Measurements from ENCODE around the gene SMG6. TPM values are rescaled to one million over a fixed set of nuclear protein-coding genes. Genes with fewer than 3 reads are reported as not detected.
A peak's percentile ranks its signal among the peaks of the same experiment; 100 is the strongest.

The SMG6 gene
- total RNA-seq, 8 experiments from 2014 or later: 18.5 to 54.9 (median 30.6) TPM

DNA sequence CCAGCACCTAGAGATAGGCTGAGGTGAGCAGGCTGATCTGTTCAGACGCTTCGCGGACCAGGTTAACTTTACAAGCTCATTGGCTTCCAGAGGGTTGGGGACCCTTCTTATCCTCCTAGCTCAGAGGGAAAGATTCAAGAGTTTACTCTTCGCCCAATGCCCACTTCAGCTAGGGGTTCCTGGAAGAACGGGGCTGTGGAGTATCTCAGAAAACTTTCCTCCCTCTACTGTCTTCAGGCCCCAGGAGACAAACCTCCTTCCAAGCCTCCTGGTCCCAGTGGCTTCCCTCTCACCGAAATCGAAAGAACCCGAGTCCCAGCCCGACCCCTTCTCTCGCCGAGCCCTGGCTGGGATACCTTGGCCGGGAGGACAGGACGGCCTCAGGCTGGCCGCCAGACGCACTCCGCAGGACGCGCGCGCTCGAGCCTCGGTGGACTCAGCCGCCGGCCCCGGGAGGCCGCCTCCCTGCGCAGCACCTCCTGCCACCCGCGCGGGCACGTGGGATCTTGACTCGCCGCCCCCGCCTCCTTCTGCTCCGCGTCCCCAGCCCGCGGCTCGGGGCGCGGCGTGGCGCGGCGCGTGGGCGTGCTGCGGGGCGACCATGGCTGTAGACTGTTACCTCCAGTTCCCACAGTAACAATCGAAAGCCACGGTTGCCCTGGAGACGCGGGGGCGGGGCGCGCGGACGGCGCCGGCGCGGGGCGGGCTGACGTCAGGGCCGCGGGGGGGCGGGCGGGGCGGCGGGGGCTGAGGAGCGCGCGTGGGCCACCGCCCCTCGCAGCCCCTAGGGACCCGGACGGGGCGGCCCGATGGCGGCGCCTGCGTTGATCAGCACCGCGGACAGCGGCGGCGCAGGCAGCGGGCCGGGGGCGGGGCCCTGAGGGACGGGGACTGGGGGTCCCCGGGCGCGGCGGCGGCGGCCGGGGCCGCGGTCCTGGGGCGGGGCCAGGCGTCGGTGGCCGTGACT is 254.0 kb downstream of the SMG6 start:
- WGBS, 10 experiments: 0 to 20% (median 6%) methylated on average over 1 to 7 of the region's 104 CpGs; no CpG with 5 or more reads in 6 of the 10 experiments
- in situ Hi-C loops (cut with MboI; ENCODE audit: low pct_unique_long_range_greater_than_20kb in 2 of 9, low sequenced_read_pairs in 9 of 9, unreplicated experiment in 9 of 9): loop anchor here in 8 of 9 experiments (10.0 to 25.0 kb wide), 4 partner anchors 137 to 337 kb away; partner anchors contain the start of genes TLCD2 (in 4 of the 8) and WDR81 (in 4 of the 8)
- peaks cover 7 to 10% of the 10 kb centered on the region in 2 donors for H3K4me1 ChIP-seq (replicated peaks in 1 of 2)
- peak; percentile 44 to 71 (median 64) for ATAC-seq (replicated peaks in 6 of 8)
- peak overlapping the region; percentile 46 to 88 (median 51) for H3K4me3 ChIP-seq
- H3K27ac ChIP-seq: peak overlapping the region; percentile 76 to 85

GRCh38 chr17:2048805-2049204 is 254.8 kb downstream of the SMG6 start:
- Histone ChIP-seq H3K4me3 (peak overlapping the region; percentile 46 to 88 (median 51)), H3K4me1 (replicated peaks in 1 of 2) (peaks cover 7 to 8% of the 10 kb centered on the region in 2 donors), H3K27ac (no peak overlapping the region)
- WGBS, 10 experiments: 0 to 20% methylated on average over 1 to 2 of the region's 9 CpGs; no CpG with 5 or more reads in 8 of the 10 experiments
- in situ Hi-C loops (cut with MboI; ENCODE audit: low pct_unique_long_range_greater_than_20kb in 2 of 9, low sequenced_read_pairs in 9 of 9, unreplicated experiment in 9 of 9): loop anchor here in 6 of 9 experiments (25.0 kb wide), 2 partner anchors 137 to 337 kb away; partner anchors contain the start of genes TLCD2 (in 4 of the 6) and WDR81 (in 4 of the 6)
- ATAC-seq (replicated peaks in 6 of 8): no peak

GRCh38 chr17:2047590-2047989 is 256.0 kb downstream of the SMG6 start:
- Histone ChIP-seq H3K4me1 (replicated peaks in 1 of 2) (peaks cover 14 to 17% of the 10 kb centered on the region in 2 donors), H3K4me3 (no peak overlapping the region), H3K27ac (no peak overlapping the region)
- WGBS, 10 experiments: 60 to 93% (median 83%) methylated on average over 2 to 6 of the region's 6 CpGs; no CpG with 5 or more reads in 3 of the 10 experiments
- in situ Hi-C loops (cut with MboI; ENCODE audit: low pct_unique_long_range_greater_than_20kb in 2 of 9, low sequenced_read_pairs in 9 of 9, unreplicated experiment in 9 of 9): loop anchor here in 6 of 9 experiments (25.0 kb wide), 2 partner anchors 135 to 335 kb away; partner anchors contain the start of genes TLCD2 (in 4 of the 6) and WDR81 (in 4 of the 6)
- no peak for ATAC-seq (replicated peaks in 6 of 8)

GRCh38 chr17:2044263-2044894 is 259.2 kb downstream of the SMG6 start:
- H3K27ac ChIP-seq: no peak overlapping the region
- no peak overlapping the region for H3K4me3 ChIP-seq
- in situ Hi-C loops (cut with MboI; ENCODE audit: low pct_unique_long_range_greater_than_20kb in 2 of 9, low sequenced_read_pairs in 9 of 9, unreplicated experiment in 9 of 9): loop anchor here in 6 of 9 experiments (25.0 kb wide), 2 partner anchors 132 to 332 kb away; partner anchors contain the start of genes TLCD2 (in 4 of the 6) and WDR81 (in 4 of the 6)
- H3K4me1 ChIP-seq (replicated peaks in 1 of 2): peaks cover 19 to 25% of the 10 kb centered on the region in 2 donors
- ATAC-seq (replicated peaks in 6 of 8): no peak
- WGBS, 10 experiments: 80 to 100% (median 97%) methylated on average over 1 to 3 of the region's 5 CpGs; no CpG with 5 or more reads in 5 of the 10 experiments

DNA sequence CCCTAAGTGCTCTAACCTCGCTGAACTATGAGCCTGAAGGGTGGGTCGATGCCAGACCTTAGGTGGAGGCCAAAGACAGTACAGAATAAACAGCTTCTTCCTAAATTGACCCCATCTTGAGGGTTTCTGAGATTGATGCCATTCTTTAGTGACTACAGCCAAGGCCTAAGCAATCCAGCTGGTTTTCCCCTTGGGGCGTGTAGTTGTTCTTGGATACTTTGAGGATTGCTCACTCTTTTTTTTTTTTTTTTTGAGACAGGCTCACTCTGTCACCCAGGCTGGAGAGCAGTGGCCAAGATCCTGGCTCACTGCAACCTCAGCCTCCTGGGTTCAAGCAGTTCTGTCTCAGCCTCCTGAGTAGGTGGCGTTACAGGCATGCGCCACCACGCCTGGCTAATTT is 259.8 kb downstream of the SMG6 start:
- no peak overlapping the region for H3K4me3 ChIP-seq
- WGBS, 10 experiments: 50 to 100% (median 100%) methylated on average over 1 to 6 of the region's 6 CpGs; no CpG with 5 or more reads in 1 of the 10 experiments
- in situ Hi-C loops (cut with MboI; ENCODE audit: low pct_unique_long_range_greater_than_20kb in 2 of 9, low sequenced_read_pairs in 9 of 9, unreplicated experiment in 9 of 9): loop anchor here in 6 of 9 experiments (25.0 kb wide), 2 partner anchors 131 to 331 kb away; partner anchors contain the start of genes TLCD2 (in 4 of the 6) and WDR81 (in 4 of the 6)
- H3K27ac ChIP-seq: no peak overlapping the region
- ATAC-seq (replicated peaks in 6 of 8): no peak
- H3K4me1 ChIP-seq (replicated peaks in 1 of 2): peaks cover 14 to 22% of the 10 kb centered on the region in 2 donors

DNA sequence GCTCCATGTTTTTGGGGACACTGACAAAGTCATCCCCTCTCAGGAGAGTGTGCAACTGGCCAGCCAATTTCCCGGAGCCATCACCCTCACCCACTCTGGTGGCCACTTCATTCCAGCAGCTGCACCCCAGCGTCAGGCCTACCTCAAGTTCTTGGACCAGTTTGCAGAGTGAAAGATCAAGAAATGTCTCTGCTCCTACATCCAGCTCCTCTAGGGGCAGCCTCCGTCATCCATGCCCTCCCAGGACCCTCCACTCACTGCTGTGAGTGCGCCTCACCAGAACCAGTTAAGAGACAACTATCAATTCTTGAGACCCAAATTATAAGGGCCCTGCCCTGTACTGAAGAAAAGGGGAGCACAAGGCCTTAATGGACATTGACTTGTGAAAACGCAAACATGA is 260.7 kb downstream of the SMG6 start:
- H3K27ac ChIP-seq: peak overlapping the region; percentile 91 to 94
- in situ Hi-C loops (cut with MboI; ENCODE audit: low pct_unique_long_range_greater_than_20kb in 2 of 9, low sequenced_read_pairs in 9 of 9, unreplicated experiment in 9 of 9): loop anchor here in 6 of 9 experiments (25.0 kb wide), 2 partner anchors 131 to 331 kb away; partner anchors contain the start of genes TLCD2 (in 4 of the 6) and WDR81 (in 4 of the 6)
- peak overlapping the region; percentile 59 to 80 (median 74) for H3K4me3 ChIP-seq
- peaks cover 11 to 18% of the 10 kb centered on the region in 2 donors for H3K4me1 ChIP-seq (replicated peaks in 1 of 2)
- WGBS, 10 experiments: 70 to 100% (median 97%) methylated on average over 1 to 4 of the region's 5 CpGs; no CpG with 5 or more reads in 4 of the 10 experiments
- ATAC-seq (replicated peaks in 6 of 8): no peak

- 0 to 21% (median 1%) methylated on average over 1 to 13 of the region's 17 CpGs for WGBS, 10 experiments
- peak; percentile 3 to 13 (median 9) for ATAC-seq (replicated peaks in 6 of 8)
- in situ Hi-C loops (cut with MboI; ENCODE audit: low pct_unique_long_range_greater_than_20kb in 2 of 9, low sequenced_read_pairs in 9 of 9, unreplicated experiment in 9 of 9): loop anchor here in 6 of 9 experiments (25.0 kb wide), 2 partner anchors 130 to 330 kb away; partner anchors contain the start of genes TLCD2 (in 4 of the 6) and WDR81 (in 4 of the 6)
- H3K4me1 ChIP-seq (replicated peaks in 1 of 2): peaks cover 11 to 18% of the 10 kb centered on the region in 2 donors
- peak overlapping the region; percentile 59 to 80 (median 74) for H3K4me3 ChIP-seq
- peak overlapping the region; percentile 91 to 94 for H3K27ac ChIP-seq
These were observed 261.2 kb downstream of the SMG6 start for GRCh38 chr17:2042390-2042847.

GRCh38 chr17:2041561-2042389 is 261.8 kb downstream of the SMG6 start, which contains the start of gene OVCA2:
OVCA2 (plus strand) TSS chr17:2042022; CDS start chr17:2042048, 26 bp downstream.
- peaks cover 11 to 23% of the 10 kb centered on the region in 2 donors for H3K4me1 ChIP-seq (replicated peaks in 1 of 2)
- peak; percentile 80 to 91 (median 87) for ATAC-seq (replicated peaks in 6 of 8)
- peak within 1 kb of the TSS; percentile 59 to 80 (median 74) for H3K4me3 ChIP-seq
- in situ Hi-C loops (cut with MboI; ENCODE audit: low pct_unique_long_range_greater_than_20kb in 2 of 9, low sequenced_read_pairs in 9 of 9, unreplicated experiment in 9 of 9): loop anchor here in 6 of 9 experiments (25.0 kb wide), 2 partner anchors 129 to 329 kb away; partner anchors contain the start of genes TLCD2 (in 4 of the 6) and WDR81 (in 4 of the 6)
- 0 to 7% (median 0%) methylated on average over 1 to 23 of the region's 93 CpGs; no CpG with 5 or more reads in 3 of the 10 experiments for WGBS, 10 experiments
- H3K27ac ChIP-seq: peak within 1 kb of the TSS; percentile 91 to 94

- WGBS, 10 experiments: 0 to 100% (median 88%) methylated on average over 1 to 4 of the region's 16 CpGs; no CpG with 5 or more reads in 6 of the 10 experiments
- in situ Hi-C loops (cut with MboI; ENCODE audit: low pct_unique_long_range_greater_than_20kb in 2 of 9, low sequenced_read_pairs in 9 of 9, unreplicated experiment in 9 of 9): loop anchor here in 6 of 9 experiments (25.0 kb wide), 2 partner anchors 129 to 329 kb away; partner anchors contain the start of genes TLCD2 (in 4 of the 6) and WDR81 (in 4 of the 6)
- Histone ChIP-seq H3K4me3 (peak overlapping the region; percentile 59 to 80 (median 74)), H3K27ac (peak overlapping the region; percentile 91 to 94), H3K4me1 (replicated peaks in 1 of 2) (peaks cover 11 to 23% of the 10 kb centered on the region in 2 donors)
- ATAC-seq (replicated peaks in 6 of 8): no peak
These were observed 262.5 kb downstream of the SMG6 start for GRCh38 chr17:2040942-2041560.

DNA sequence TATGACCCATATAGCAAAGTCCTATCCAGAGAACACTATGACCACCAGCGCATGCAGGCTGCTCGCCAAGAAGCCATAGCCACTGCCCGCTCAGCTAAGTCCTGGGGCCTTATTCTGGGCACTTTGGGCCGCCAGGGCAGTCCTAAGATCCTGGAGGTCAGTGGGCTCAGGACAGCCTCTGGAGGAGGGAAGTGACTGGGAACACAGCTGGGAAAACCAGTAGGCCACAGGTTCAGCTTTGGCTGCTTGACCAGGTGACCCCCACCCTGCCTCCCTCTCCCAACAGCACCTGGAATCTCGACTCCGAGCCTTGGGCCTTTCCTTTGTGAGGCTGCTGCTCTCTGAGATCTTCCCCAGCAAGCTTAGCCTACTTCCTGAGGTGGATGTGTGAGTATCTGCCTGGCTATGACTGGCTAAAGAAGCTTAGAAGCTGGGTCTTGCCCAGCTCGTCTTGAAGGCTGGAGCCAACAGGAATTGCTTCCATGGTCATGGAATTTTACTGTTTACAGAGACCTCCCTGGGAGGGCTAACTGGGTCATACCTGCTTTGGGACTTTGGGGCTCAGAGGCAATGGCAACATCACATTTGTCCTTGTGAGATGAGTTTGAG is 263.3 kb downstream of the SMG6 start:
- in situ Hi-C loops (cut with MboI; ENCODE audit: low pct_unique_long_range_greater_than_20kb in 2 of 9, low sequenced_read_pairs in 9 of 9, unreplicated experiment in 9 of 9): loop anchor here in 6 of 9 experiments (25.0 kb wide), 2 partner anchors 128 to 328 kb away; partner anchors contain the start of genes TLCD2 (in 4 of the 6) and WDR81 (in 4 of the 6)
- H3K27ac ChIP-seq: no peak overlapping the region
- H3K4me3 ChIP-seq: no peak overlapping the region
- no peak for ATAC-seq (replicated peaks in 6 of 8)
- H3K4me1 ChIP-seq (replicated peaks in 1 of 2): peaks cover 11 to 23% of the 10 kb centered on the region in 2 donors
- WGBS, 10 experiments: 87 to 97% (median 93%) methylated on average over 2 to 6 of the region's 7 CpGs; no CpG with 5 or more reads in 5 of the 10 experiments

Measured in motor neuron (in vitro differentiated cells).